UCSD-AML1 (cell line): Measurements from ENCODE around the gene FLT4.
"Not testable (repeated sequence)": the region's sequence is repeated elsewhere in the genome, so short reads cannot be mapped to it uniquely, and the experiment has no call there.

Experiments used
- DNase-seq: peaks from one replicate; lab custom pipeline; 2025; ENCODE audit not compliant: unreplicated experiment; lab: John Stamatoyannopoulos, UW

FLT4 gene

DNA sequence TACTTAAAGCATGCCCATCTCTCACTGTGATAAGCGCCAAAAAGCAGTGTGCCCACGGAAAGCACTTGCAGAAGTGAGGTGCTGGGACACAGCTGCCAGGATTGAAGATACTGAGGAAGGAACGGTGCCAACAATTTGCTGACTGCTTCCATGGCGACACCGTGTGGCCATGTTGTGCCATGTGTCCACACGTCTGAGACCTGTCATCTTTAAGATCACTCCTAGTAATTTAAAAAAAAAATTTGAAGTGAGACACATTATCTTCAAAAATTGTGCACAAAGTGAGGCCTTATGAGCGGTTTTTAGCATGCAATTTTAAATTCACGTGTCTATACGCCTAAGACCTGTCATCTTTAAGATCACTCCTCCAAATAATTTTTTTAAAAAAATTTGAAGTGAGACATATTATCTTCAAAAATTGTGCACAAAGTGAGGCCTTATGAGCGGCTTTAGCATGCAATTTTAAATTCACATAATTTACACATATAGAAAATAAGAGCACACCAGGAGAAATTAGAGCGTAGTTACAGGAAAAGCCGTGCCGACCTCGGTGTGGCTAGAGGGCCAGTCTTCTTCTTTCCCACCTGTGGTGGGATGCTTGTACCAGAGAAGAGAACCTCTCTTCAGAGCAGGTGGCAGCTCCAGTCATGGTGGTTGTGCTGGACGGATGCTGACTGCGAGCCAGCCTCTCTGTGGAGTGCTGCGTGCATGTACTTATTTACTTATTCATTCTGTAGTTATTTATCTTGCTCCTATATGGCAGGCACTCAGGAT lies 21.4 kb upstream of the FLT4 start:
- DNase-seq: peak; percentile 55

GRCh38 chr5:180670157-180670556 lies 20.8 kb upstream of the FLT4 start:
- DNase-seq: no peak

DNA sequence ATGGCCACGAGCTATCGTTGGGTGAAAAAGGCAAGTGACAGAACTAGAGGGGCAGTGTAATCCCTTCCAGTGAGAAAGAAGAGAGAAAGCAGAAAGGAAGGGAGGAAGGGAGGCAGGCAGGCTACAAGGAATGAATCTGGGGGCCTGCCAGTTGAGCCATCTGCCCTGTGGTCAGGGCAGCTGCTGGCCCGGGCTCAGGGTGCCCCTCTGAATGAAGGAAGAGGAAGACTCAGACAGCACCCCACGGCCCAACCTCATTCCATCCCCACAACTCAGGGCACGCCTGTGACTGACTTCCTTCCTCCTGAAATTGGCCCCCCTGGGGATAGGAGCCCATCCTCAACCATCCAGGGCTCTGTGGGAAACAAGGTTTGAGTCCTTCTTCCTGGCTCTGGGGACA lies 20.3 kb upstream of the FLT4 start:
- DNase-seq: no peak

- no peak for DNase-seq
Observed at GRCh38 chr5:180668835-180669596, 19.6 kb upstream of the FLT4 start.

- DNase-seq: no peak
Observed at GRCh38 chr5:180666812-180667211, 17.4 kb upstream of the FLT4 start.

DNA sequence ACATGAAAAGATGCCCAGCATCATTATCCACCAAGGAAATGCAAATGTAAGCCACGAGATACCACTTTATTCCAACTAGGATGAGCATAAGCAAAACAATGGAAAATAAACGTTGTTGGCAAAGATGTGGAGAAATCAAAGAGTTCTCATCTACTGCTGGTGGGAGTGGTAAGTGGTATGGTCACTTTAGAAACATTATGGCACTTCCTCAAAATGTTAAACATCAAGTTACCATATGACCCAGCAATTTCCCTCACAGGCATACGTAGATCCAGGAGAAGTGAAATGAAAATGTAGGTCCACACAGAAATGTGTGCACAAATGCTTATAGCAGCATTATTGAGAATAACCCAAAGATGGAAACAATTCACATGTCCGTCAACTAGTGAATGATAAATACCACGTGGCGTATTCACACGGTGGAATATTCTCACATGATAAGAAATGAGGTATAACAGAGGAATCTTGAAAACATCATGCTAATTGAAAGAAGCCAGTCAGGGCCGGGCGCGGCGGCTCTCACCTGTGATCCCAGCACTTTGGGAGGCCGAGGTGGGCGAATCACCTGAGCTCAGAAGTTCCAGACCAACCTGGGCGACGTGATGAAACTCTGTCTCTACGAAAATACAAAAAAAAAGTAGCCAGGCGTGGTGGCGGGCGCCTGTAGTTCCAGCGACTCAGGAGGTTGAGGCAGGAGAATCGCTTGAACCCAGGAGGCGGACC lies 16.4 kb upstream of the FLT4 start:
- DNase-seq: no peak

DNA sequence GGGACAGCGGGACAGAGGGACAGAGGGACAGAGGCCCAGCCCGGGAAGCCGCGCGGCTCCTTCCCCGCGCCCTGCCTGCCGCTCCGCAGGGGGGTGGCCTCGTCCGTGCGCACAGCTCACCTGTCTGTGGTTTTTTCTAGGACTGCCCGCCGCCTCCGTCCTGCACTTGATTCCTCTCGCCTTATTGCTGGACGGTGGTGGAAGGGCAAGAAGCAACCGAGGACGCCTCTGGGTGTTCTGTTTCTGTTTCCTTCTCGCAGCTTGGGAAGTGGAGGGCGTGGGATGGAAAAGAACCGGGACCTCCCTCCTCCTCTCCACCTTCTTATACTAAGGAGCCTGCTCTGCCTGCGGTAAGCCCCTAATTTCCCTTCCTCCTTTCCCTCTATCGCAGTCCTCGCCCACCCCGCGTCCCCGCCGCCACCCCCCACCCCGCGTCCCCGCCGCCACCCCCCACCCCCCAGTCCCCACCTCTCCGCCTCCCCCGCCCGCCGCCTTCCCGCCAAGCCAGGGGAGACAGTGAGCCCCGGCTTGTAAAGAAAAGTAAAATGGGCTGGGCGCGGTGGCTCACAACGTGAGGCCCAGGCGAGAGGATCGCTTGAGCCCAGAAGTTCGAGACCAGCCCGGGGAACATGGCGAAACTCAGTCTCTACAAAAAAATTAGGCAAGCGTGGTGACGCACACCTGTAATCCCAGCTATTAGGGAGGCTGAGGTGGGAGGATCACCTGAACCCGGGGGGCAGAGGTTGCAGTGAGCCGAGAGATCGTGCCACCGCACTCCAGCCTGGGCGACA lies 9.6 kb upstream of the FLT4 start:
- no peak for DNase-seq

DNA sequence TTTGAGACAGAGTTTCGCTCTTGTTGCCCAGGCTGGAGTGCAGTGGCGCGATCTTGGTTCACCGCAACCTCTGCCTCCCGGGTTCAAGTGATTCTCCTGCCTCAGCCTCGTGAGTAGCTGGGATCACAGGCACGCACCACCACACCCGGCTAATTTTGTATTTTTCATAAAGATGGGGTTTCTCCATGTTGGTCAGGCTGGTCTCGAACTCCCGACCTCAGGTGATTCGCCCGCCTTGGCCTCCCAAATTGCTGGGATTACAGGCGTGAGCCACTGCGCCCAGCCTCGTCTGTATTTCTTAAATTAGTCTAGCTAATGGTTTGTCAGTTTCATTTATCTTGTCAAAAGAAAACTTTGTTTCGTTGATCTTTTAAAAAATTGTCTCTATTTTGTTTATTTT lies 5.8 kb upstream of the FLT4 start:
- not testable (repeated sequence) for DNase-seq

DNA sequence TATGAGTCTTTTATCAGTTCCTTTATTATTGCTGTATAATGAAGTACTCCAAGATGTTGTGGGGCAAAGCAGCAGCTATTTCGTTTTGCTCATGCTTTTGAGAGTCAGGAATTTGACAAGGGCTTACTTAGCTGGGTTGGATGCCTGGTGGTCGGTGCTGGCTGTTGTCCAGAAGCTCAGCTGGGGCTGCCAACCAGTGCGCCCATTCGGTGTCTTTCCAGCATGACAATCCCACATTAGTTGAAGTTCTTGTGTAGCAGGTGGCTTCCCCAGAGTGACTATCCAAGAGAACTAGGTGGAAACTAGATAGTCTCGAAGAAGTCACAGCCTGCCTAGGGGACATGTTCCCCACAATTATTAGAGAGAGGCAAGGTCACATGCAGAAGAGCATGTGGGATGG lies 3.4 kb upstream of the FLT4 start:
- DNase-seq: no peak

DNA sequence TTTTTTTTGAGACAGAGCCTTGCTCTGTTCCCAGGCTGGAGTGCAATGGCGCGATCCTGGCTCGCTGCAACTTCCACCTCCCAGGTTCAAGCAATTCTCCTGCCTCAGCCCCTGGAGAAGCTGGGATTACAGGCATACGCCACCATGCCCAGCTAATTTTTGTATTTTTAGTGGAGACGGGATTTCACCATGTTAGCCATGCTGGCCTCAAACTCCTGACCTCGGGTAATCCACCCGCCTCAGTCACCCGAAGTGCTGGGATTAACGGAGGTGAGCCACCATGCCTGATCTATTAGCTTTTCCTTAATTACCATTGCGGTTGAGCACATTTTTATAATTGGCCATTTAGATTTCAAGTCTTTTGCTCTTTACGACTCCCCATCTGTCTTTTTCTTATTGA lies 2.9 kb upstream of the FLT4 start:
- DNase-seq: no peak

GRCh38 chr5:180648658-180649296 lies 623 bp downstream of the FLT4 start:
- peak; percentile 38 for DNase-seq

GRCh38 chr5:180647941-180648500 lies 1.4 kb downstream of the FLT4 start:
- DNase-seq: no peak

GRCh38 chr5:180647465-180647864 lies 1.9 kb downstream of the FLT4 start:
- no peak for DNase-seq

DNA sequence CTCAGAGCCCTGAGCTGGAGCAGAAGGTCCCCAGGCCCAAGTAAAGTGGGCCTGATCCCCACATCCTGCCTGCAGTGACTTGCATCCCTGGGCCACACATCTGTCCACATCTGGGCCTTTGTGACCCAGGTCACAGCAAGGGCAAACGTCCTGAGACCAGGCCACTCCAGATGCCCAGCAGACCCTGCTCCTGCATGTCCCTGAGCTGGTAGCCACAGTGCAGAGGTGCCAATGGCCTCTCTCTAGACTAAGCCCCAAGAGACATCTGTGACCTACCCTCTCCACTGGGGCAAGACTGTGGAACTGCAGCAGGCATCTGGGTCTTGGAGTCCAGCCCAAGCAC lies 2.5 kb downstream of the FLT4 start:
- DNase-seq: no peak

- DNase-seq: no peak
Observed at GRCh38 chr5:180646289-180646962, 3.0 kb downstream of the FLT4 start.

- DNase-seq: peak; percentile 48
Observed at GRCh38 chr5:180645274-180646204, 3.9 kb downstream of the FLT4 start.

- no peak for DNase-seq
Observed at GRCh38 chr5:180644825-180645273, 4.6 kb downstream of the FLT4 start.

- DNase-seq: no peak
Observed at GRCh38 chr5:180644129-180644824, 5.1 kb downstream of the FLT4 start.
